ENCODE results near the gene BTNL8.

GRCh38 chr5:180959661-180960060 lies 60.7 kb downstream of the BTNL8 start:
- TF ChIP-seq CTCF (IDR thresholded peaks at IDR 0.05): no peak
- TF ChIP-seq POLR2A (IDR thresholded peaks at IDR 0.05): no peak
